GM12878 (cell line): ENCODE results near the gene FTL.

ENCODE experiments used
- CREB1 ChIP-seq: IDR thresholded peaks from 2 replicates; pipeline ENCODE4 v1.6.1; 2012; ENCODE audit warnings: low read depth, mild to moderate bottlenecking, inconsistent platforms
- IRF3 ChIP-seq: fragments of 450-650 bp; IDR thresholded peaks from 2 replicates; pipeline ENCODE4 v1.6.1; 2014; ENCODE audit warnings: mild to moderate bottlenecking
- RAD21 ChIP-seq: IDR thresholded peaks from 2 replicates; pipeline ENCODE4 v1.6.1; 2011; ENCODE audit warnings: mild to moderate bottlenecking, low read depth, low read length, moderate library complexity; ENCODE audit not compliant: insufficient read depth
- RCOR1 ChIP-seq: conservative IDR thresholded peaks from 2 replicates; pipeline ENCODE4 v1.6.1; 2012; ENCODE audit warnings: low read depth, low read length, improper control_type of control experiment
- ZNF217 ChIP-seq: fragments of 450-650 bp; IDR thresholded peaks from 2 replicates; pipeline ENCODE4 v1.6.1; 2017; ENCODE audit warnings: antibody characterized with exemption, mild to moderate bottlenecking

GRCh38 chr19:48918801-48919247 is 46.3 kb upstream of the FTL start:
- no peak for TF ChIP-seq ZNF217
- TF ChIP-seq IRF3 = no peak
- TF ChIP-seq CREB1 = no peak
- no peak for TF ChIP-seq RAD21
- TF ChIP-seq RCOR1 = no peak
